Measurements from ENCODE around the gene CCDC117.

The CCDC117 gene

GRCh38 chr22:28730179-28730578 lies 42.3 kb upstream of the CCDC117 start:
- Histone ChIP-seq H3K36me3 (ENCODE audit: low read length) (peaks cover 15% of the 10 kb centered on the region; the same call in 1 of the 2 replicates), H3K9me2 (replicated peaks; ENCODE audit: insufficient read depth, low read length) (no peaks in the 10 kb centered on the region), H3F3A (ENCODE audit: insufficient read depth) (no peaks in the 10 kb centered on the region), H4K20me1 (ENCODE audit: low read depth, low read length) (no peaks in the 10 kb centered on the region), H2AFZ (ENCODE audit: low read depth, low read length, severe bottlenecking) (no peak overlapping the region), H3K79me2 (ENCODE audit: insufficient read depth, low read length) (peaks cover 21% of the 10 kb centered on the region), H3K9ac (ENCODE audit: low read length) (no peak overlapping the region), H3K9me3 (ENCODE audit: insufficient read depth, low read length) (no peaks in the 10 kb centered on the region), H3K27ac (ENCODE audit: low read depth, low read length) (no peak overlapping the region), H3K4me2 (ENCODE audit: low read depth, low read length, poor library complexity, severe bottlenecking) (no peak overlapping the region), H3K4me3 (ENCODE audit: insufficient read depth, low read length, poor library complexity, severe bottlenecking) (no peak overlapping the region), H3K27me3 (ENCODE audit: low read length) (no peaks in the 10 kb centered on the region)
- TF ChIP-seq CTCF (IDR thresholded peaks at IDR 0.05; ENCODE audit: insufficient read depth, low read length, poor library complexity, severe bottlenecking) (no peak), EZH2phosphoT487 (conservative IDR thresholded peaks at IDR 0.05; ENCODE audit: low read length) (no peak)

DNA sequence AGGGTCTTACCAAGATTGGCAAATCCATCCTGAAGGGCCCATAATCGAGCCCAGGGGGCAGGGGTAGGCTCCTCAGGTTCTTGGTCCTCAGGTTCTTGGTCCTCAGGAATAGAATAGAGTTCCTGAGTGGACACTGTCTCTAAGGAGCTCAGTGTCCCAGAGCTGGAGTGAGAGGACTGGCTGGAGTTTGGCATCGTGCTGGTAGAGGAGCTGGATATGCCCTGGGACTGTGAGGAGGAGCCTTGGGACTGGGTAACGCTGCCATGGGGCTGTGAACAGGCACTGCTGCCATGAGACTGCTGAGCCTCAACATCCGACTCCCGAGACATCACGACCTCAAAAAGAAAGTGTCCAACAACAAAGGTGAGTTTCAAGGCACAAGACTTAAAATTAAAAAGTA lies 38.1 kb upstream of the CCDC117 start:
- H2AFZ ChIP-seq (ENCODE audit: low read depth, low read length, severe bottlenecking) = no peak overlapping the region
- H3F3A ChIP-seq (ENCODE audit: insufficient read depth) = no peaks in the 10 kb centered on the region
- no peak overlapping the region for H3K27ac ChIP-seq (ENCODE audit: low read depth, low read length)
- H3K9ac ChIP-seq (ENCODE audit: low read length) = no peak overlapping the region
- TF ChIP-seq CTCF (IDR thresholded peaks at IDR 0.05; ENCODE audit: insufficient read depth, low read length, poor library complexity, severe bottlenecking) (no peak), EZH2phosphoT487 (conservative IDR thresholded peaks at IDR 0.05; ENCODE audit: low read length) (no peak)
- 0 out of 2 replicates have a peak, but pooled peaks cover 3% of the 10 kb centered on the region for H3K36me3 ChIP-seq (ENCODE audit: low read length)
- H3K4me2 ChIP-seq (ENCODE audit: low read depth, low read length, poor library complexity, severe bottlenecking) = no peak overlapping the region
- no peak overlapping the region for H3K4me3 ChIP-seq (ENCODE audit: insufficient read depth, low read length, poor library complexity, severe bottlenecking)
- no peaks in the 10 kb centered on the region for H3K9me3 ChIP-seq (ENCODE audit: insufficient read depth, low read length)
- no peaks in the 10 kb centered on the region for H4K20me1 ChIP-seq (ENCODE audit: low read depth, low read length)
- no peaks in the 10 kb centered on the region for H3K27me3 ChIP-seq (ENCODE audit: low read length)
- peaks cover 41% of the 10 kb centered on the region for H3K79me2 ChIP-seq (ENCODE audit: insufficient read depth, low read length)
- no peaks in the 10 kb centered on the region for H3K9me2 ChIP-seq (replicated peaks; ENCODE audit: insufficient read depth, low read length)

DNA sequence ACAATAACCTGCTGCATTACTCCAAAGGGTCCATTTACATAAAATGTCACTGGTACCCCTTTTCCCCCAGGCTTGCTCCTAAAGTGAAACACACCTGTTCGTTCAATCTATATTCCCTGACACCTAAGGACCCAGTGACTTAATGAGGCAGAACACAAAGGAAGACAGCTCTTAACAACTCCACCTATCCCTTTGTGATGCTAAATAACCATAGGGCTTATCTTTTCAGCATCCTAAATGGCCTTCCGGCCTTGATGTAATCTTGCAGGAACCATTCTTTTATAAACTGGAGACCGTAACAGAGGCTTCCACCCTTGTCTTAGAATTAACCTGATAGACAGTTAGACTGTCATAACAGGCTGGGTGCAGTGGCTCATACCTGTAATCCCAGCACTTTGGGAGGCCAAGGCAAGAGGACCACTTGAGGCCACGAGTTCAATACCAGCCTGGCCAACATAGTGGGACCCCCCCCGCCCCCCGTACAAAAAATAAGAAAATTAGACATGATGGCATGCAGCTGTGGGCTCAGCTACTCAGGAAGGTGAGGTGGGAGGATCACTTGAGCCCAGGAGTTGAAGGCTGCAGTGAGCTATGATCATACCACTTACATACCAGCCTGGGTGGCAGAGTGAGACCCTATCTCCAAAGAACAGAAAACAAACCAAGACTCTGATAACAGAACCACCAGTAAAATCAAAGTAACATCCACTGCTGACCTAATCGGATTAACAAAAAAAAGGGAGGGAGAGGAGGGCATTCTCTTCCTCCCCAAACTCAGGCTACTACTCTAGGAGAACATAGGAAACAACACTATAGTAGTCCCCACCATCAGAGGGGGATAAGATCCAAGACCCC lies 36.0 kb upstream of the CCDC117 start:
- H3K4me3 ChIP-seq (ENCODE audit: insufficient read depth, low read length, poor library complexity, severe bottlenecking) = no peak overlapping the region
- H3K9me2 ChIP-seq (replicated peaks; ENCODE audit: insufficient read depth, low read length) = no peaks in the 10 kb centered on the region
- H3K36me3 ChIP-seq (ENCODE audit: low read length) = 0 out of 2 replicates have a peak, but pooled peaks cover 3% of the 10 kb centered on the region
- peaks cover 56% of the 10 kb centered on the region for H3K79me2 ChIP-seq (ENCODE audit: insufficient read depth, low read length)
- TF ChIP-seq CTCF (IDR thresholded peaks at IDR 0.05; ENCODE audit: insufficient read depth, low read length, poor library complexity, severe bottlenecking) = no peak
- no peak for TF ChIP-seq EZH2phosphoT487 (conservative IDR thresholded peaks at IDR 0.05; ENCODE audit: low read length)
- H3K27me3 ChIP-seq (ENCODE audit: low read length) = no peaks in the 10 kb centered on the region
- H3K9me3 ChIP-seq (ENCODE audit: insufficient read depth, low read length) = no peaks in the 10 kb centered on the region
- no peak overlapping the region for H3K9ac ChIP-seq (ENCODE audit: low read length)
- peaks cover 4% of the 10 kb centered on the region; the same call in 1 of the 2 replicates for H3F3A ChIP-seq (ENCODE audit: insufficient read depth)
- no peak overlapping the region for H2AFZ ChIP-seq (ENCODE audit: low read depth, low read length, severe bottlenecking)
- H4K20me1 ChIP-seq (ENCODE audit: low read depth, low read length) = no peaks in the 10 kb centered on the region
- no peak overlapping the region for H3K27ac ChIP-seq (ENCODE audit: low read depth, low read length)
- H3K4me2 ChIP-seq (ENCODE audit: low read depth, low read length, poor library complexity, severe bottlenecking) = no peak overlapping the region
